ENCODE measurements around the gene SRD5A1.
"Not testable (repeated sequence)": the region's sequence is repeated elsewhere in the genome, so short reads cannot be mapped to it uniquely, and the experiment has no call there.

Gene SRD5A1

DNA sequence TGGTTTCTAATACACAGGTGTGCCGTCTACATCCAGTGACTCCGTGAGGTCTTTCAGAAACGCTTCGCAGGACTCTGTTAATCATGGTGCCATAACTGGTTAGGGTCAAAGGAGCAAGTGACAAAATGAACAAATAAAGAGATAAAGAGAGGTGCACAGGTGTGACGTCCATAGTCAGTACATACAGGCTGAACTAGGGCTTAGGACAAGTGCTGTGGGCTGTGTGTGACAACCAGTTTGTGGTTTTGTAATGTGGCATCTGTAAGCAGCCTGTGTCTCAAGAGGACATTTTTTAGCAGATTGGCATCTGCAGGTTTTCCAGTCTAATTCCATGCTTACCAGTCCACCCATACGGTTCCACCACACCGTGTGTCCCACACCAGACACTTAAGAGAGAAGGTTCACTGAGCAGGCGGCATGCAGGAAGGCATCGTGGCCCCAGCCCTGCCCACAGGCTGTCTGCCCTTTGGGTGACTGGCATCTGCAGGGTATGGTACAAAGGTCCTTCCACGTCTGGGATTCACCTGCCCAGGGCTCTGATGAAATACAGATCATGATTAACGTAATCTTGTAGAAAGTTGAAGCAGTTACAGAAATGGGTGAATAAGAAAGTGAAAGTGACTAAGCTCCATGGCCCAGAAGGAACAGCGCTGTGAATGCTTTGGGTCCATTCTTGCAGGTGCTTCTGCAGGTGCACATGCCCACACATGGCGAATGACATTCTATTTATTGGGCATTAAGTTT is 26.9 kb downstream of the SRD5A1 start:
- TF ChIP-seq, protein P1, sequence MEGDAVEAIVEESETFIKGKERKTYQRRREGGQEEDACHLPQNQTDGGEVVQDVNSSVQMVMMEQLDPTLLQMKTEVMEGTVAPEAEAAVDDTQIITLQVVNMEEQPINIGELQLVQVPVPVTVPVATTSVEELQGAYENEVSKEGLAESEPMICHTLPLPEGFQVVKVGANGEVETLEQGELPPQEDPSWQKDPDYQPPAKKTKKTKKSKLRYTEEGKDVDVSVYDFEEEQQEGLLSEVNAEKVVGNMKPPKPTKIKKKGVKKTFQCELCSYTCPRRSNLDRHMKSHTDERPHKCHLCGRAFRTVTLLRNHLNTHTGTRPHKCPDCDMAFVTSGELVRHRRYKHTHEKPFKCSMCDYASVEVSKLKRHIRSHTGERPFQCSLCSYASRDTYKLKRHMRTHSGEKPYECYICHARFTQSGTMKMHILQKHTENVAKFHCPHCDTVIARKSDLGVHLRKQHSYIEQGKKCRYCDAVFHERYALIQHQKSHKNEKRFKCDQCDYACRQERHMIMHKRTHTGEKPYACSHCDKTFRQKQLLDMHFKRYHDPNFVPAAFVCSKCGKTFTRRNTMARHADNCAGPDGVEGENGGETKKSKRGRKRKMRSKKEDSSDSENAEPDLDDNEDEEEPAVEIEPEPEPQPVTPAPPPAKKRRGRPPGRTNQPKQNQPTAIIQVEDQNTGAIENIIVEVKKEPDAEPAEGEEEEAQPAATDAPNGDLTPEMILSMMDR (IDR thresholded peaks at IDR 0.05; ENCODE audit: extremely low read depth, insufficient read depth, missing control alignments), result no peak
- in situ Hi-C loops (cut with MboI; ENCODE audit: low pct_unique_long_range_greater_than_20kb, low sequenced_read_pairs, unreplicated experiment), result no loop called here
- peak; percentile 70 for DNase-seq (ENCODE audit: low spot score)

DNA sequence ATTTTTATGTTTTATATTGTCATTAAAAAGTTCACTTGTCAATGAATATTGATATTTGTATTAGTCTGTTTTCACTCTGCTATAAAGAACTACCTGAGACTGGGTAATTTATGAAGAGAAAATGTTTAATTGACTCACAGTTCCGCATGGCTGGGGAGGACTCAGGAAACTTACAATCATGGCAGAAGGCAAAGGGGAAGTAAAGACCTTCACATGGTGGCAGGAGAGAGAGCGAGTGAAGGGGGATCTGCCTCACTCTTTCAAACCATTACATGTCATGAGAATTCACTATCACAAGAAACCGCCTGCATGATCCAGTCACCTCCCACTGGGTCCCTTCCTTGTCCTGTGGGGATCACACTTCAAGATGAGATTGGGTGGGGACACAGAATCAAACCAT is 27.4 kb downstream of the SRD5A1 start:
- in situ Hi-C loops (cut with MboI; ENCODE audit: low pct_unique_long_range_greater_than_20kb, low sequenced_read_pairs, unreplicated experiment), result no loop called here
- TF ChIP-seq, protein P1 (IDR thresholded peaks at IDR 0.05; ENCODE audit: extremely low read depth, insufficient read depth, missing control alignments), result no peak
- no peak for DNase-seq (ENCODE audit: low spot score)

DNA sequence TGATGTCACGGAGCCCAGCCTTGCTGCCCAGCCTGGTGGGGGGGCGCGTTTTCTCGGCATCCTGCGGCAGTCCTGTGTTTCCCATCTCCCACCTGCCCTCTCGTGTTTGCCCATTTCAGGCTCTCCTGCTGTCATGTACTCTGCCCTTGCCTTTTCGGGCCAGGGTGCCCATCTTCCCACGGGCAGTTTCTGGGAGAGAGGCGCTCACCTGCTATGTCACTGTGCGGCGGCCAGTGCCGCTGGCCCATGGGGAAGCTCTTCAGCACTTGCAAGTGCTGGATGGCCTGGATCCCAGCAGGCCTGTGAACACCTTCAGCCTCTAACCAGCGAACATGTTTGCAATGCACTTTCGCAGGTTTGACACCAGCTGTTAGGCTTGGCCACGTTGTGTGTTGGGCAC is 33.5 kb downstream of the SRD5A1 start:
- in situ Hi-C loops (cut with MboI; ENCODE audit: low pct_unique_long_range_greater_than_20kb, low sequenced_read_pairs, unreplicated experiment), result no loop called here
- no peak for DNase-seq (ENCODE audit: low spot score)
- TF ChIP-seq, protein P1 (IDR thresholded peaks at IDR 0.05; ENCODE audit: extremely low read depth, insufficient read depth, missing control alignments), result no peak

DNA sequence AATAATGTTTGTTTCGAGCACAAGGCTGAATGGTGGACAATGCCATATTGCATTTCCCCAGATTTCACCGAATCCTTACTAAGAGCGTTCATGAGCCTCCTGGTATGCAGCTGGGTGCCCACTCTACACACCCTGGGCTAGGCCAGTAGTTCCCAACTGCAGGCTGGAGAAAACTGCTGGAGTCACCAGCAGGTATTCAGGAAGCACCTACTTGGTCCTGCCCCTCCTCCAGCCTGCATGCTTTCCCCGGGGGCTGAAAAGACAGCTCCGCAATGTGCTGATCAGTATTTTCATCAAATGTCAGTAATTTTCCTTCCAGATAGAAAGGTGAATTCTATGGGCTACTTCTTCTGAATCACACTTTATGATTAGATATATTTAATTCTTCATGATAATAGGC is 34.4 kb downstream of the SRD5A1 start:
- no peak for DNase-seq (ENCODE audit: low spot score)
- TF ChIP-seq, protein P1 (IDR thresholded peaks at IDR 0.05; ENCODE audit: extremely low read depth, insufficient read depth, missing control alignments), result no peak
- in situ Hi-C loops (cut with MboI; ENCODE audit: low pct_unique_long_range_greater_than_20kb, low sequenced_read_pairs, unreplicated experiment), result no loop called here

DNA sequence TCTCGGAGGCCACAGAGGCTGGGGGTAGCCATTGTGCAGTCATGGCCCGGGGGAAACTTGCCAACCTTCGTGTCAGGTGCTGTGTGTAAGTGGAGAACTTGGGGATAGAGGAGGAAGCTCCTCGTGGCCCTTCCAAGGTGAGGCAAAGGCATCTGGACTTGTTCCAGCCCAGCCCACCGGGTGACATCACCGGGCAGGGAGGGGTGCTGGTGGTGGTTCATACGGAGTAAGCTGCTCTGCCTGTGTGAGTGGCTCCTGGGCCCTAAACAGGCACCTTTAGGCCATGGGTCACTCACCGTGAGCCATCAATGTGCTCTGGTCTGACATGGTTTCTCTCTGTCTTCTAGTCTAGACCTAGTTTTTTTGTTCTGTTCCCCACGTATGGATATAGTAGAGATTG is 35.5 kb downstream of the SRD5A1 start:
- DNase-seq (ENCODE audit: low spot score); in situ Hi-C loops (cut with MboI; ENCODE audit: low pct_unique_long_range_greater_than_20kb, low sequenced_read_pairs, unreplicated experiment): not testable (repeated sequence)

DNA sequence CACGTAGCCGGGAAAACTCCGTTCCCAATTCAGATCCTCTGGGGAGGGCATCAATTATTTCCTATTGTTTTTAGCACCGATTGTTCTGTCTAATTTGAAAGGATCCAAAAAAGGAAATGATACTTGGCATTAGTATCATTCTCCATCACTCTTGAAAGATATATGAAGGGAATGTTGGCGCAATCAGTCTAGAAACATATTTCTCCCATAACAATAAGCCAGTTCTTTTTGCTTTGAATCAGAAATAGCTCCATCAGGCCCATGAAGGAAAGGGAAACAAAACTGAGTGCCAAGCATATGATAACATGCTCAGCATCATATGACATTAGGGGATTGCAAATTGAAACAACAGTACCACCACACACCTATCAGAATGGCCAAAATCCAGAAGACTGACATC is 39.8 kb downstream of the SRD5A1 start:
- DNase-seq (ENCODE audit: low spot score), result no peak
- in situ Hi-C loops (cut with MboI; ENCODE audit: low pct_unique_long_range_greater_than_20kb, low sequenced_read_pairs, unreplicated experiment), result no loop called here
- TF ChIP-seq, protein P1 (IDR thresholded peaks at IDR 0.05; ENCODE audit: extremely low read depth, insufficient read depth, missing control alignments), result no peak

DNA sequence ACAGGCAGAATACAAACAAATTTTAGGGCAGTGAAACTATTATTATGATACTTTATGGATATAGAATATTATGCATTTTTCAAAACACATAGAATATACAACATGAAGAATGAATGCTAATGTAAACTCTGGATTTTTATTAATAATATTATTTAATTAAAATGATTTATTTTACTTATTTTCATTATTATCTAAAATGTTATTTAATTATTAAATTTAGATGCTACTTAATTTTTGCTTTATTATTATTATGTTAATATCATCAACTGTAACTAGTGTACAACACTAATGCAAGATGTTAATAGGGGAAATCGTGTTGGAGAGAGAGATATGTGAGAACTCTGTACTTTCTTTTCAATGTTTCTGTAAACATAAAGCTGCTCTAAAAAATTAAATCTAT is 40.7 kb downstream of the SRD5A1 start:
- no peak for DNase-seq (ENCODE audit: low spot score)
- TF ChIP-seq, protein P1 (IDR thresholded peaks at IDR 0.05; ENCODE audit: extremely low read depth, insufficient read depth, missing control alignments), result no peak
- in situ Hi-C loops (cut with MboI; ENCODE audit: low pct_unique_long_range_greater_than_20kb, low sequenced_read_pairs, unreplicated experiment), result no loop called here

Data from GM13977 (cell line).